ENCODE data around the gene ACVR1. TPM values are rescaled to one million over a fixed set of nuclear protein-coding genes. Genes with fewer than 3 reads are reported as not detected.

Gene ACVR1
- total and polyA plus RNA-seq, 2 experiments from 2014 or later: 8.9 to 21.5 TPM

DNA sequence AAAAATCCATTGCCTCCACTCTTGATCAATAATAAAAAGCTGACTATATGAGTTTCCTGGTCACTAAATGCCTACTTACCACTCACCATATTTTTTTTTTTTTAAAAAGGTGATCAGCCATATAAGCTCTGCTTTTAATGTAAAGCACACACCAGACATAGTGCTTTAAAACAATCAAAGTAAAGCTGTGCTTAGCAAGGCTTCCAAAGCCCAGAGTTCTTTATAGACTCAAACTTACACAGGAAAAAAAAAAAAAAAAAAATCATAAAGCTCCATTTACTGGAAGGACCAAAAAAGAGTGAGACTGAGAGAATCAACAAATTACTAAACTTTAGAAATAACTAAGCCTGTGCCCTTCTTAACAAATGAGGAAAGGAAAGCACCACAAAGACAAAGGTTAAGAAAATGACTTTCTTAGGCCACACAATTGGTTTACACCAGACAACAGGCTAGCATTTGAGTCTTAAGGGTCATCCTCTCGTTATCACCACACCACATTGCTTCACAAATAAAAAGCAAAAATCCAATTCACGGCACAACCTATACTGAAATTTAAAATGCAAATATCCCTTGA lies 11.2 kb downstream of the ACVR1 start (continued):
- TF ChIP-seq, protein P1, sequence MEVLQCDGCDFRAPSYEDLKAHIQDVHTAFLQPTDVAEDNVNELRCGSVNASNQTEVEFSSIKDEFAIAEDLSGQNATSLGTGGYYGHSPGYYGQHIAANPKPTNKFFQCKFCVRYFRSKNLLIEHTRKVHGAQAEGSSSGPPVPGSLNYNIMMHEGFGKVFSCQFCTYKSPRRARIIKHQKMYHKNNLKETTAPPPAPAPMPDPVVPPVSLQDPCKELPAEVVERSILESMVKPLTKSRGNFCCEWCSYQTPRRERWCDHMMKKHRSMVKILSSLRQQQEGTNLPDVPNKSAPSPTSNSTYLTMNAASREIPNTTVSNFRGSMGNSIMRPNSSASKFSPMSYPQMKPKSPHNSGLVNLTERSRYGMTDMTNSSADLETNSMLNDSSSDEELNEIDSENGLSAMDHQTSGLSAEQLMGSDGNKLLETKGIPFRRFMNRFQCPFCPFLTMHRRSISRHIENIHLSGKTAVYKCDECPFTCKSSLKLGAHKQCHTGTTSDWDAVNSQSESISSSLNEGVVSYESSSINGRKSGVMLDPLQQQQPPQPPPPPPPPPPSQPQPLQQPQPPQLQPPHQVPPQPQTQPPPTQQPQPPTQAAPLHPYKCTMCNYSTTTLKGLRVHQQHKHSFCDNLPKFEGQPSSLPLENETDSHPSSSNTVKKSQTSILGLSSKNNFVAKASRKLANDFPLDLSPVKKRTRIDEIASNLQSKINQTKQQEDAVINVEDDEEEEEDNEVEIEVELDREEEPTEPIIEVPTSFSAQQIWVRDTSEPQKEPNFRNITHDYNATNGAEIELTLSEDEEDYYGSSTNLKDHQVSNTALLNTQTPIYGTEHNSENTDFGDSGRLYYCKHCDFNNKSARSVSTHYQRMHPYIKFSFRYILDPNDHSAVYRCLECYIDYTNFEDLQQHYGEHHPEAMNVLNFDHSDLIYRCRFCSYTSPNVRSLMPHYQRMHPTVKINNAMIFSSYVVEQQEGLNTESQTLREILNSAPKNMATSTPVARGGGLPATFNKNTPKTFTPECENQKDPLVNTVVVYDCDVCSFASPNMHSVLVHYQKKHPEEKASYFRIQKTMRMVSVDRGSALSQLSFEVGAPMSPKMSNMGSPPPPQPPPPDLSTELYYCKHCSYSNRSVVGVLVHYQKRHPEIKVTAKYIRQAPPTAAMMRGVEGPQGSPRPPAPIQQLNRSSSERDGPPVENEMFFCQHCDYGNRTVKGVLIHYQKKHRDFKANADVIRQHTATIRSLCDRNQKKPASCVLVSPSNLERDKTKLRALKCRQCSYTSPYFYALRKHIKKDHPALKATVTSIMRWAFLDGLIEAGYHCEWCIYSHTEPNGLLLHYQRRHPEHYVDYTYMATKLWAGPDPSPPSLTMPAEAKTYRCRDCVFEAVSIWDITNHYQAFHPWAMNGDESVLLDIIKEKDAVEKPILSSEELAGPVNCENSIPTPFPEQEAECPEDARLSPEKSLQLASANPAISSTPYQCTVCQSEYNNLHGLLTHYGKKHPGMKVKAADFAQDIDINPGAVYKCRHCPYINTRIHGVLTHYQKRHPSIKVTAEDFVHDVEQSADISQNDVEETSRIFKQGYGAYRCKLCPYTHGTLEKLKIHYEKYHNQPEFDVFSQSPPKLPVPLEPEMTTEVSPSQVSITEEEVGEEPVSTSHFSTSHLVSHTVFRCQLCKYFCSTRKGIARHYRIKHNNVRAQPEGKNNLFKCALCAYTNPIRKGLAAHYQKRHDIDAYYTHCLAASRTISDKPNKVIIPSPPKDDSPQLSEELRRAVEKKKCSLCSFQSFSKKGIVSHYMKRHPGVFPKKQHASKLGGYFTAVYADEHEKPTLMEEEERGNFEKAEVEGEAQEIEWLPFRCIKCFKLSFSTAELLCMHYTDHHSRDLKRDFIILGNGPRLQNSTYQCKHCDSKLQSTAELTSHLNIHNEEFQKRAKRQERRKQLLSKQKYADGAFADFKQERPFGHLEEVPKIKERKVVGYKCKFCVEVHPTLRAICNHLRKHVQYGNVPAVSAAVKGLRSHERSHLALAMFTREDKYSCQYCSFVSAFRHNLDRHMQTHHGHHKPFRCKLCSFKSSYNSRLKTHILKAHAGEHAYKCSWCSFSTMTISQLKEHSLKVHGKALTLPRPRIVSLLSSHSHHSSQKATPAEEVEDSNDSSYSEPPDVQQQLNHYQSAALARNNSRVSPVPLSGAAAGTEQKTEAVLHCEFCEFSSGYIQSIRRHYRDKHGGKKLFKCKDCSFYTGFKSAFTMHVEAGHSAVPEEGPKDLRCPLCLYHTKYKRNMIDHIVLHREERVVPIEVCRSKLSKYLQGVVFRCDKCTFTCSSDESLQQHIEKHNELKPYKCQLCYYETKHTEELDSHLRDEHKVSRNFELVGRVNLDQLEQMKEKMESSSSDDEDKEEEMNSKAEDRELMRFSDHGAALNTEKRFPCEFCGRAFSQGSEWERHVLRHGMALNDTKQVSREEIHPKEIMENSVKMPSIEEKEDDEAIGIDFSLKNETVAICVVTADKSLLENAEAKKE (CRISPR knock-in tag; IDR thresholded peaks at IDR 0.05): no peak

DNA sequence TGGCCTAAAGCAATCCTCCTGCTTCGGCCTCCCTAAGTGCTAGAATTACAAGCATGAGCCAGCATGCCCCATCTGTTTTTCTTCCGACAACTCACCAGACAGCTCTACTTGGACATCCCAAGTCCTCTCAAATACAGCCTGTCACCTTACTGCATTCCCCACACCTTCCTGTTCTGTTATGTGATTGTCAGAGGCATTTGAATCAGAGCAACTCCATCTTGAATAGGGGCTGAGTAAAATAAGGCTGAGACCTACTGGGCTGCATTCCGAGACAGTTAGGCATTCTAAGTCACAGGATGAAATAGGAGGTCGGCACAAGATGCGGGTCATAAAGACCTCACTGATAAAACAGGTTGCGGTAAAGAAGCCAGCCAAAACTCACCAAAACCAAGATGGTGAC lies 17.3 kb downstream of the ACVR1 start:
- H3K27ac Mint-ChIP-seq: no peak overlapping the region
- H3K9me3 Mint-ChIP-seq: no peaks in the 10 kb centered on the region
- no peak overlapping the region for H3K4me2 ChIP-seq
- ATAC-seq (no peak), DNase-seq (ENCODE audit: low spot score) (no peak)
- no peak overlapping the region for H3K27ac ChIP-seq (ENCODE audit: low read depth)
- H4K20me1 ChIP-seq (replicated peaks; ENCODE audit: insufficient read depth): no peaks in the 10 kb centered on the region; the same call in 1 of the 2 replicates
- no peaks in the 10 kb centered on the region for H3K36me3 ChIP-seq (ENCODE audit: insufficient read depth)
- H3K4me3 ChIP-seq: no peak overlapping the region
- H3K4me3 Mint-ChIP-seq: no peak overlapping the region
- H3K27me3 ChIP-seq (ENCODE audit: insufficient read depth): no peaks in the 10 kb centered on the region
- H3K4me1 Mint-ChIP-seq: peaks cover under 1% of the 10 kb centered on the region; the same call in 2 of the 3 replicates
- H3K27me3 Mint-ChIP-seq (ENCODE audit: insufficient read depth, low read depth, poor library complexity): no peaks in the 10 kb centered on the region
- peaks cover 37% of the 10 kb centered on the region for H3K79me2 ChIP-seq (replicated peaks; ENCODE audit: insufficient read depth)
- H2AFZ ChIP-seq: no peak overlapping the region
- no peaks in the 10 kb centered on the region for H3K9me2 ChIP-seq (ENCODE audit: insufficient read depth)
- H3K4me1 ChIP-seq (ENCODE audit: insufficient read depth): no peaks in the 10 kb centered on the region; the same call in 1 of the 2 replicates
- H3F3A ChIP-seq (replicated peaks; ENCODE audit: low read depth): no peaks in the 10 kb centered on the region
- H3K36me3 Mint-ChIP-seq (ENCODE audit: low read depth): peaks cover 4% of the 10 kb centered on the region; the same call in 1 of the 3 replicates
- no peak for TF ChIP-seq STAT1 (IDR thresholded peaks at IDR 0.05; ENCODE audit: unreplicated experiment)
- TF ChIP-seq, protein P1 (CRISPR knock-in tag; IDR thresholded peaks at IDR 0.05): no peak
- no peak for TF ChIP-seq ZNF331 (CRISPR knock-in tag; IDR thresholded peaks at IDR 0.05; ENCODE audit: low read depth)
- TF ChIP-seq EZH2 (IDR thresholded peaks at IDR 0.05; ENCODE audit: low read depth, unreplicated experiment): no peak
- TF ChIP-seq, protein P2, sequence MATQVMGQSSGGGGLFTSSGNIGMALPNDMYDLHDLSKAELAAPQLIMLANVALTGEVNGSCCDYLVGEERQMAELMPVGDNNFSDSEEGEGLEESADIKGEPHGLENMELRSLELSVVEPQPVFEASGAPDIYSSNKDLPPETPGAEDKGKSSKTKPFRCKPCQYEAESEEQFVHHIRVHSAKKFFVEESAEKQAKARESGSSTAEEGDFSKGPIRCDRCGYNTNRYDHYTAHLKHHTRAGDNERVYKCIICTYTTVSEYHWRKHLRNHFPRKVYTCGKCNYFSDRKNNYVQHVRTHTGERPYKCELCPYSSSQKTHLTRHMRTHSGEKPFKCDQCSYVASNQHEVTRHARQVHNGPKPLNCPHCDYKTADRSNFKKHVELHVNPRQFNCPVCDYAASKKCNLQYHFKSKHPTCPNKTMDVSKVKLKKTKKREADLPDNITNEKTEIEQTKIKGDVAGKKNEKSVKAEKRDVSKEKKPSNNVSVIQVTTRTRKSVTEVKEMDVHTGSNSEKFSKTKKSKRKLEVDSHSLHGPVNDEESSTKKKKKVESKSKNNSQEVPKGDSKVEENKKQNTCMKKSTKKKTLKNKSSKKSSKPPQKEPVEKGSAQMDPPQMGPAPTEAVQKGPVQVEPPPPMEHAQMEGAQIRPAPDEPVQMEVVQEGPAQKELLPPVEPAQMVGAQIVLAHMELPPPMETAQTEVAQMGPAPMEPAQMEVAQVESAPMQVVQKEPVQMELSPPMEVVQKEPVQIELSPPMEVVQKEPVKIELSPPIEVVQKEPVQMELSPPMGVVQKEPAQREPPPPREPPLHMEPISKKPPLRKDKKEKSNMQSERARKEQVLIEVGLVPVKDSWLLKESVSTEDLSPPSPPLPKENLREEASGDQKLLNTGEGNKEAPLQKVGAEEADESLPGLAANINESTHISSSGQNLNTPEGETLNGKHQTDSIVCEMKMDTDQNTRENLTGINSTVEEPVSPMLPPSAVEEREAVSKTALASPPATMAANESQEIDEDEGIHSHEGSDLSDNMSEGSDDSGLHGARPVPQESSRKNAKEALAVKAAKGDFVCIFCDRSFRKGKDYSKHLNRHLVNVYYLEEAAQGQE (IDR thresholded peaks at IDR 0.05; ENCODE audit: unreplicated experiment): no peak

All from GM23338 (cell line).